Natural killer cell treated with Interleukin-12 subunit alpha and Interleukin-12 subunit beta and Interleukin-15 and Interleukin-18, amount 100 ng/mL, for 72 hours (primary cell): Measurements from ENCODE around the gene IGFBP5. TPM values are rescaled to one million over a fixed set of nuclear protein-coding genes. Genes with fewer than 3 reads are reported as not detected.
A peak's percentile ranks its signal among the peaks of the same experiment; 100 is the strongest.

ENCODE experiments used
- ATAC-seq, 2 donors: fragments of 150-1000 bp; cut with Tn5 transposase in 1 of 2; sonication (Bioruptor Pico), chemical (Tn5 transposase) in 1 of 2; 2 replicates each; pipeline ENCODE4 v1.10.0; 2021
- DNase-seq: peaks from one replicate; pipeline ENCODE4 v3.0.0; 2022; ENCODE audit warnings: low spot score
- H3K27ac Mint-ChIP-seq, 2 donors: 1 replicate in 1 of 2; 2 replicates in 1 of 2; pipeline ENCODE4 v1.8.0; 2022; ENCODE audit warnings: mixed read lengths in 2 of 2, mild to moderate bottlenecking in 1 of 2, moderate library complexity in 1 of 2
- H3K27me3 Mint-ChIP-seq, 2 donors: 1 replicate in 1 of 2; 2 replicates in 1 of 2; pipeline ENCODE4 v1.8.0; 2022; ENCODE audit warnings: mixed read lengths in 2 of 2
- H3K36me3 Mint-ChIP-seq: one replicate; pipeline ENCODE4 v1.8.0; 2022; ENCODE audit warnings: mixed read lengths
- H3K4me1 Mint-ChIP-seq, 2 donors: 1 replicate in 1 of 2; 2 replicates in 1 of 2; pipeline ENCODE4 v1.8.0; 2022; ENCODE audit warnings: low read depth in 2 of 2, mixed read lengths in 2 of 2, mild to moderate bottlenecking in 1 of 2
- H3K4me3 Mint-ChIP-seq: one replicate; pipeline ENCODE4 v1.8.0; 2022; ENCODE audit warnings: mixed read lengths
- H3K9me3 Mint-ChIP-seq: 2 replicates; pipeline ENCODE4 v1.8.0; 2022; ENCODE audit warnings: mixed read lengths
- total RNA-seq, 2 donors: library from RNA; stranded (reverse); gene quantifications; one replicate each; pipeline ENCODE4 v1.2.3, GENCODE V29; 2022

Gene IGFBP5
- total RNA-seq, 2 donors from 2014 or later: 0.08 TPM; not detected in 1

DNA sequence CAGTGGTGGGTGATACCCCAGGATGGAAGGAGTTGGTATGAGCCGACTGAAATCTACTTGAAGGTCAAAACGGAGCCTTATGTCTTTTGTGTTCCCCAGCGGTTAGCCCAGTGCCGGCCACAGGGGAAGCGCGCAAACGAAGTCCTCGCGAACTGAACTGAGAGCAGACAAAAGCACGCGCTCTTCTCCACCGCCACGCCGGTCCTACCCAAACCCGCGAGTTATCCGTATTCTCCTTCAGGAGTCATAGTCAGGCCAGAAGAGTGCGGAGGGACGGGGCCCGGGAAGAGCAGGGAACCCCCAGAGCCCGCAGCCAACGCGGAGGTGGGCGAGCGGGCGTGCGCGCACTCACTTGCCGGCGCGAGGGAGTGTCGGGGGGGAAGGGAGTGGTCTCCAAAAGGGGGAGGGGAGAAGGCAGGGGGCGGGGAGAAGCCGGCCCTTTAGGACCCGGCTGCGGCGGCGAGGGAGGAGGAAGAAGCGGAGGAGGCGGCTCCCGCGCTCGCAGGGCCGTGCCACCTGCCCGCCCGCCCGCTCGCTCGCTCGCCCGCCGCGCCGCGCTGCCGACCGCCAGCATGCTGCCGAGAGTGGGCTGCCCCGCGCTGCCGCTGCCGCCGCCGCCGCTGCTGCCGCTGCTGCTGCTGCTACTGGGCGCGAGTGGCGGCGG is 62.3 kb downstream of the IGFBP5 start, which contains the start of gene IGFBP2:
TSS of gene IGFBP2 (plus strand) at position 469 of the 664 bp plus-strand sequence. CDS start at position 573, 104 bp downstream.
- H3K27ac Mint-ChIP-seq: no peak within 1 kb of the TSS
- peaks cover 49 to 67% of the 10 kb centered on the region in 2 donors for H3K27me3 Mint-ChIP-seq
- no peak for DNase-seq
- H3K4me1 Mint-ChIP-seq: peaks cover 20 to 24% of the 10 kb centered on the region in 2 donors
- H3K36me3 Mint-ChIP-seq: no peaks in the 10 kb centered on the region
- ATAC-seq: peak; percentile 54 to 74
- H3K9me3 Mint-ChIP-seq: no peaks in the 10 kb centered on the region
- peak within 1 kb of the TSS; percentile 72 for H3K4me3 Mint-ChIP-seq

GRCh38 chr2:216632346-216632951 is 62.9 kb downstream of the IGFBP5 start:
- peaks cover 18 to 24% of the 10 kb centered on the region in 2 donors for H3K4me1 Mint-ChIP-seq
- H3K4me3 Mint-ChIP-seq: peak overlapping the region; percentile 72
- no peak for ATAC-seq
- no peaks in the 10 kb centered on the region for H3K36me3 Mint-ChIP-seq
- peaks cover 48 to 64% of the 10 kb centered on the region in 2 donors for H3K27me3 Mint-ChIP-seq
- H3K27ac Mint-ChIP-seq: no peak overlapping the region
- no peaks in the 10 kb centered on the region for H3K9me3 Mint-ChIP-seq
- no peak for DNase-seq

- no peak overlapping the region for H3K27ac Mint-ChIP-seq
- DNase-seq (no peak), ATAC-seq (no peak)
- H3K4me3 Mint-ChIP-seq: no peak overlapping the region
- peaks cover 31 to 40% of the 10 kb centered on the region in 2 donors for H3K27me3 Mint-ChIP-seq
- no peaks in the 10 kb centered on the region for H3K9me3 Mint-ChIP-seq
- H3K4me1 Mint-ChIP-seq: peaks cover 8 to 13% of the 10 kb centered on the region in 2 donors
- H3K36me3 Mint-ChIP-seq: no peaks in the 10 kb centered on the region
Measured at GRCh38 chr2:216629784-216630183, 65.6 kb downstream of the IGFBP5 start.

DNA sequence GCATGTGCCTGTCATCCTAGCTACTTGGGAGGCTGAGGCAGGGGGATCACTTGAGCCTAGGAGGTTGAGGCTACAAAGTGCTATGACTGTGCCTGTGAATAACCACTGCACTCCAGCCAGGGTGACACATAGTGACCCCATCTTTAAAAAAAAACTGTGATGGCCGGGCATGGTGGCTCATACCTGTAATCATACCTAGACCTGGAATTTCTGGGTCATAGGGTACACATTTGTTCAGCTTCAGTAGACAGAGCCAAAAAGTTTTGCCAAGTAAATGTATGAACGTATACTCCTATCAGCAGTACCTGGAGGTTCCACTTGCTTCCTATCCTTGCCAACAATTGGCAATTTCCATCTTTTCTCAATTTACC is 68.5 kb downstream of the IGFBP5 start:
- H3K9me3 Mint-ChIP-seq: no peaks in the 10 kb centered on the region
- H3K36me3 Mint-ChIP-seq: no peaks in the 10 kb centered on the region
- H3K4me1 Mint-ChIP-seq: no peaks in the 10 kb centered on the region
- ATAC-seq (no peak), DNase-seq (no peak)
- H3K27ac Mint-ChIP-seq: no peak overlapping the region
- H3K4me3 Mint-ChIP-seq: no peak overlapping the region
- peaks cover 15 to 16% of the 10 kb centered on the region in 2 donors for H3K27me3 Mint-ChIP-seq

GRCh38 chr2:216626168-216626874 is 69.0 kb downstream of the IGFBP5 start:
- DNase-seq (no peak), ATAC-seq (no peak)
- H3K9me3 Mint-ChIP-seq: no peaks in the 10 kb centered on the region
- H3K27ac Mint-ChIP-seq: no peak overlapping the region
- no peak overlapping the region for H3K4me3 Mint-ChIP-seq
- no peaks in the 10 kb centered on the region for H3K36me3 Mint-ChIP-seq
- H3K4me1 Mint-ChIP-seq: no peaks in the 10 kb centered on the region
- H3K27me3 Mint-ChIP-seq: peaks cover 9 to 12% of the 10 kb centered on the region in 2 donors

- H3K4me1 Mint-ChIP-seq: peaks cover 0 to 7% of the 10 kb centered on the region in 2 donors
- no peaks in the 10 kb centered on the region for H3K36me3 Mint-ChIP-seq
- H3K4me3 Mint-ChIP-seq: no peak overlapping the region
- no peak overlapping the region for H3K27ac Mint-ChIP-seq
- H3K9me3 Mint-ChIP-seq: no peaks in the 10 kb centered on the region
- no peak for DNase-seq
- ATAC-seq: no peak
- H3K27me3 Mint-ChIP-seq: peaks cover 0 to 9% of the 10 kb centered on the region in 2 donors
Measured at GRCh38 chr2:216624251-216624650, 71.1 kb downstream of the IGFBP5 start.

GRCh38 chr2:216622526-216622925 is 72.8 kb downstream of the IGFBP5 start:
- Mint-ChIP-seq H3K36me3 (no peaks in the 10 kb centered on the region), H3K9me3 (no peaks in the 10 kb centered on the region)

More at GRCh38 chr2:216622526-216622925, 72.8 kb downstream of the IGFBP5 start:
- Mint-ChIP-seq H3K4me1 (peaks cover 0 to 7% of the 10 kb centered on the region in 2 donors), H3K4me3 (no peak overlapping the region), H3K27me3 (peaks cover 0 to 11% of the 10 kb centered on the region in 2 donors), H3K27ac (no peak overlapping the region)
- DNase-seq: no peak
- no peak for ATAC-seq

Other genes starting within 250 kb of the IGFBP5 start
- gene RPL37A, start 196.7 kb downstream of the IGFBP5 start, total RNA-seq: 1,000 to 10,000 TPM; 1,675 to 1,724 TPM
- under 1 TPM in 1 of 2 donors, not detected in 1; 0.81 TPM for gene IGFBP2, start 62.1 kb downstream of the IGFBP5 start, total RNA-seq
- gene TNP1, start 164.5 kb upstream of the IGFBP5 start, total RNA-seq: not detected